Spleen (tissue), 11 donors: ENCODE results near the gene LRMDA. TPM values are rescaled to one million over a fixed set of nuclear protein-coding genes. Genes with fewer than 3 reads are reported as not detected.
A peak's percentile ranks its signal among the peaks of the same experiment; 100 is the strongest.

ENCODE experiments used
- DNase-seq: peaks from one replicate; pipeline ENCODE4 v3.0.0-alpha.2; 2020
- H3K27ac ChIP-seq, 8 donors: fragments of 200-600 bp; sonication (generic) in 7 of 8; 1 replicate in 4 of 8; 2 replicates in 4 of 8; pipeline versions ENCODE4 v1.5.0 to v1.8.0; 2016 to 2021; ENCODE audit warnings: inconsistent platforms in 4 of 8, mild to moderate bottlenecking in 4 of 8, moderate library complexity in 1 of 8
- H3K27me3 ChIP-seq, 7 donors: fragments of 200-600 bp; sonication (generic) in 6 of 7; replicated peaks in 1 of 7; 1 replicate in 4 of 7; 2 replicates in 3 of 7; pipeline versions ENCODE4 v1.5.0 to v1.8.0; 2016 to 2021; ENCODE audit warnings: inconsistent platforms in 3 of 7, mild to moderate bottlenecking in 1 of 7
- H3K36me3 ChIP-seq, 6 donors: fragments of 200-600 bp; sonication (generic) in 5 of 6; 1 replicate in 4 of 6; 2 replicates in 2 of 6; pipeline versions ENCODE4 v1.5.0 to v1.8.0; 2016 to 2021; ENCODE audit warnings: inconsistent platforms in 2 of 6
- H3K4me1 ChIP-seq, 6 donors: fragments of 200-600 bp; sonication (generic) in 5 of 6; 1 replicate in 3 of 6; 2 replicates in 3 of 6; pipeline versions ENCODE4 v1.5.0 to v1.8.0; 2016 to 2021; ENCODE audit warnings: inconsistent platforms in 3 of 6
- H3K4me3 ChIP-seq, 8 donors: fragments of 200-600 bp; sonication (generic) in 7 of 8; 1 replicate in 4 of 8; 2 replicates in 4 of 8; pipeline versions ENCODE4 v1.5.0 to v1.8.0; 2016 to 2021; ENCODE audit warnings: inconsistent platforms in 4 of 8, mild to moderate bottlenecking in 4 of 8, moderate library complexity in 2 of 8
- H3K9me3 ChIP-seq, 8 donors: fragments of 200-600 bp; sonication (generic) in 7 of 8; 1 replicate in 4 of 8; 2 replicates in 4 of 8; pipeline versions ENCODE4 v1.5.0 to v1.8.0; 2016 to 2021; ENCODE audit warnings: inconsistent platforms in 4 of 8
- CTCF ChIP-seq, 11 experiments: fragments of 200-600 bp in 7 of 11; fragments of 450-650 bp in 4 of 11; sonication (generic) in 4 of 11; IDR thresholded peaks in 8 of 11; conservative IDR thresholded peaks in 3 of 11; 1 replicate in 7 of 11; 2 replicates in 4 of 11; pipeline versions ENCODE4 v1.4.0 to v1.8.0; 2016 to 2021; ENCODE audit warnings: antibody characterized with exemption in 11 of 11, inconsistent platforms in 4 of 11, mild to moderate bottlenecking in 1 of 11
- POLR2A ChIP-seq, 3 donors: fragments of 450-650 bp; IDR thresholded peaks; one replicate each; pipeline ENCODE4 v1.5.1; 2017; ENCODE audit warnings: antibody characterized with exemption in 3 of 3, mild to moderate bottlenecking in 1 of 3
- POLR2AphosphoS5 ChIP-seq, 3 donors: sonication (generic); formaldehyde crosslinking; IDR thresholded peaks; one replicate each; pipeline ENCODE4 v1.5.1; 2017; ENCODE audit warnings: antibody characterized with exemption in 3 of 3
- WGBS, 5 donors: extraction: QIAGEN DNeasy Blood & Tissue Kit in 3 of 5; methylation state at CpG; one replicate each; pipeline versions ENCODE4 v1.1.5 to v1.1.7; 2013 to 2018; 5-methylcytosine and 5-hydroxymethylcytosine counted together
- intact Hi-C: fragments of 100-400 bp; cut with DNase I; formaldehyde crosslinking; loops from one replicate; pipeline ENCODE4 v1.15.0; 2023; ENCODE audit warnings: low total_unique reads
- polyA plus RNA-seq, 3 donors: library from polyadenylated mRNA; stranded (reverse); fragments of 200-250 nt; gene quantifications; one replicate each; pipeline ENCODE4 v1.2.1, GENCODE V29; 2013
- total RNA-seq, 7 donors: library from RNA; depleted of rRNA in 3 of 7; stranded (reverse); fragments of >200 nt in 3 of 7; fragmentation: NEBNext Ultra II Directional in 4 of 7; extraction: Animal tissue kit (Norgen Biotek cat#: 25700) in 4 of 7; gene quantifications; one replicate each; pipeline versions ENCODE4 v1.1.0 to v1.2.1, GENCODE V29; 2016 to 2021
- donor health status: healthy with polysubstance abuse.
- donor health status: DM: no; HTN: no; CAD: no; lungs with moderate emphysema.
- donor health status: DM: no; HTN: no; CAD: no.
- donor health status: Bipolar disorder and iron deficiency.
- donor health status: healthy.
- donor health status: DM: no; HTN: no; CAD: no.
- donor health status: DM: yes; HTN: yes; CAD: no.

Gene LRMDA
- total and polyA plus RNA-seq, 10 donors, result 7.3 to 46.6 (median 28.2) TPM

GRCh38 chr10:76309070-76309469 is 877.6 kb downstream of the LRMDA start:
- DNase-seq, result no peak
- intact Hi-C loops, result loop anchor here (10.0 kb wide), 1 partner anchor 904 kb away; the partner anchor contains the start of gene ZNF503
- TF ChIP-seq POLR2AphosphoS5 (IDR thresholded peaks at IDR 0.05), result no peak
- no peak for TF ChIP-seq POLR2A (IDR thresholded peaks at IDR 0.05)
- TF ChIP-seq CTCF (IDR thresholded peaks at IDR 0.05 in 8 of 11, conservative IDR thresholded peaks at IDR 0.05 in 3 of 11), result no peak
- H3K27me3 ChIP-seq, result no peaks in the 10 kb centered on the region
- H3K9me3 ChIP-seq, result no peaks in the 10 kb centered on the region
- 47 to 61% (median 52%) methylated on average over 7 of the region's 7 CpGs for WGBS, 5 donors
- no peaks in the 10 kb centered on the region for H3K36me3 ChIP-seq
- H3K27ac ChIP-seq, result peak overlapping the region in 3 of 8 donors; percentile 34 to 53 (median 45)
- peaks cover 0 to 40% (median 9%) of the 10 kb centered on the region in 6 donors for H3K4me1 ChIP-seq
- H3K4me3 ChIP-seq, result no peak overlapping the region

GRCh38 chr10:76309741-76310587 is 878.5 kb downstream of the LRMDA start:
- WGBS, 5 donors, result 78 to 90% (median 84%) methylated on average over 7 of the region's 7 CpGs
- Histone ChIP-seq H3K4me1 (peaks cover 0 to 37% (median 9%) of the 10 kb centered on the region in 6 donors), H3K4me3 (no peak overlapping the region), H3K9me3 (no peaks in the 10 kb centered on the region), H3K27ac (peak overlapping the region in 3 of 8 donors; percentile 34 to 53 (median 45)), H3K36me3 (no peaks in the 10 kb centered on the region), H3K27me3 (no peaks in the 10 kb centered on the region)
- intact Hi-C loops, result loop anchor here (10.0 kb wide), 1 partner anchor 905 kb away; the partner anchor contains the start of gene ZNF503
- TF ChIP-seq POLR2A (IDR thresholded peaks at IDR 0.05) (no peak), POLR2AphosphoS5 (IDR thresholded peaks at IDR 0.05) (no peak), CTCF (IDR thresholded peaks at IDR 0.05 in 8 of 11, conservative IDR thresholded peaks at IDR 0.05 in 3 of 11) (no peak)
- no peak for DNase-seq

- Histone ChIP-seq H3K4me1 (peaks cover 0 to 37% (median 9%) of the 10 kb centered on the region in 6 donors), H3K4me3 (no peak overlapping the region), H3K27ac (peak overlapping the region in 1 of 8 donors; percentile 45), H3K9me3 (no peaks in the 10 kb centered on the region), H3K36me3 (no peaks in the 10 kb centered on the region), H3K27me3 (no peaks in the 10 kb centered on the region)
- TF ChIP-seq CTCF (IDR thresholded peaks at IDR 0.05 in 8 of 11, conservative IDR thresholded peaks at IDR 0.05 in 3 of 11), result no peak
- no peak for TF ChIP-seq POLR2A (IDR thresholded peaks at IDR 0.05)
- TF ChIP-seq POLR2AphosphoS5 (IDR thresholded peaks at IDR 0.05), result no peak
- intact Hi-C loops, result no loop called here
- DNase-seq, result no peak
- 56 to 81% (median 70%) methylated on average over 1 of the region's 1 CpG for WGBS, 5 donors
Measured at GRCh38 chr10:76310588-76311080, 879.2 kb downstream of the LRMDA start.
